HepG2 (cell line): ENCODE results near the gene EARS2. TPM values are rescaled to one million over a fixed set of nuclear protein-coding genes. Genes with fewer than 3 reads are reported as not detected.

Experiments used
- ATAC-seq: fragments of 200-7000 bp; cut with Tn5 transposase; 3 replicates; pipeline ENCODE4 v1.9.1; 2020; ENCODE audit warnings: mild to moderate bottlenecking, moderate library complexity
- BruUV-seq: library from RNA; stranded (reverse); fragments of 400-500 nt; replicated peaks from 2 replicates; lab custom pipeline; 2021; lab: Mats Ljungman, UMichigan
- CTCF ChIA-PET: fragments of 300-600 bp; formaldehyde crosslinking; extraction: SDS; loops from one replicate; lab custom pipeline; 2021; ENCODE audit warnings: low total read pairs, inconsistent platforms, low intra/inter-chr PET ratio; lab: Yijun Ruan, JAX
- POLR2A ChIA-PET: fragments of 350-600 bp; sonication (Branson Sonifier 250); formaldehyde crosslinking; loops from one replicate; lab custom pipeline; 2020; ENCODE audit warnings: antibody characterized with exemption, inconsistent platforms; lab: Yijun Ruan, JAX
- DNase-seq: peaks from one replicate; pipeline ENCODE4 v3.0.0-alpha.2; 2015; ENCODE audit warnings: low spot score
- FAIRE-seq: peaks from 3 replicates; lab custom pipeline; 2011; peaks lifted over from hg19 to GRCh38; lab: Jason Lieb, UNC
- H2AFZ ChIP-seq: one replicate; pipeline ENCODE4 v1.6.1; 2011; ENCODE audit warnings: low read length, inconsistent platforms
- H3K27ac ChIP-seq: fragments of 300-600 bp; 3 replicates; pipeline ENCODE4 v1.8.0; 2011; ENCODE audit warnings: mixed run types, mild to moderate bottlenecking, mixed read lengths, low read length, inconsistent platforms; ENCODE audit not compliant: insufficient read depth; ENCODE audit errors: extremely low read length
- H3K27me3 ChIP-seq, 2 experiments: fragments of 200-600 bp in 1 of 2; 2 replicates in 1 of 2; 3 replicates in 1 of 2; pipeline versions ENCODE4 v1.6.0 to v1.8.0; 2011; ENCODE audit warnings: low read length in 2 of 2, mild to moderate bottlenecking in 2 of 2, moderate library complexity in 2 of 2, inconsistent platforms in 1 of 2; ENCODE audit not compliant: insufficient read depth in 2 of 2, control insufficient read depth in 1 of 2
- H3K36me3 ChIP-seq, 2 experiments: fragments of 200-600 bp in 1 of 2; replicated peaks in 1 of 2; 2 replicates in 1 of 2; 3 replicates in 1 of 2; pipeline versions ENCODE4 v1.5.1 to v1.8.0; 2011; ENCODE audit warnings: low read length in 2 of 2, inconsistent platforms in 1 of 2; ENCODE audit not compliant: insufficient read depth in 2 of 2, control insufficient read depth in 1 of 2
- H3K4me1 ChIP-seq: 2 replicates; pipeline ENCODE4 v1.5.1; 2012; ENCODE audit warnings: low read length, inconsistent platforms; ENCODE audit not compliant: insufficient read depth
- H3K4me2 ChIP-seq: 2 replicates; pipeline ENCODE4 v1.6.0; 2011; ENCODE audit warnings: low read depth, low read length, inconsistent platforms
- H3K4me3 ChIP-seq, 3 experiments: fragments of 200-600 bp in 1 of 3; sonication (generic), shearing (Covaris generic) in 1 of 3; replicated peaks in 1 of 3; 2 replicates each; pipeline ENCODE4 v1.5.1; 2011 to 2016; ENCODE audit warnings: low read length in 3 of 3, inconsistent platforms in 2 of 3, low read depth in 2 of 3, mild to moderate bottlenecking in 2 of 3, control low read depth in 1 of 3, mixed read lengths in 1 of 3; ENCODE audit not compliant: insufficient read depth in 1 of 3
- H3K79me2 ChIP-seq: one replicate; pipeline ENCODE4 v1.6.1; 2011; ENCODE audit warnings: low read length, inconsistent platforms; ENCODE audit not compliant: insufficient read depth
- H3K9ac ChIP-seq: 2 replicates; pipeline ENCODE4 v1.6.0; 2011; ENCODE audit warnings: mild to moderate bottlenecking, low read depth, low read length, inconsistent platforms; ENCODE audit not compliant: insufficient read depth
- H3K9me3 ChIP-seq: 2 replicates; pipeline ENCODE4 v1.5.1; 2012; ENCODE audit warnings: mild to moderate bottlenecking, low read length
- H4K20me1 ChIP-seq: 2 replicates; pipeline ENCODE4 v1.6.0; 2011; ENCODE audit warnings: inconsistent platforms, mild to moderate bottlenecking, low read length, moderate library complexity; ENCODE audit not compliant: insufficient read depth
- GPN1 ChIP-seq: sonication (generic); formaldehyde crosslinking; IDR thresholded peaks from 2 replicates; pipeline ENCODE4 v1.5.1; 2020; ENCODE audit warnings: missing genetic modification reagents, borderline replicate concordance
- HHEX ChIP-seq: IDR thresholded peaks from 2 replicates; pipeline ENCODE4 v1.6.1; 2016; ENCODE audit warnings: control low read depth
- HOXA9 ChIP-seq: sonication (generic); formaldehyde crosslinking; IDR thresholded peaks from 2 replicates; pipeline ENCODE4 v1.8.1; 2022; ENCODE audit warnings: missing genetic modification reagents, mild to moderate bottlenecking, moderate library complexity, borderline replicate concordance
- MXI1 ChIP-seq: IDR thresholded peaks from 3 replicates; pipeline ENCODE4 v1.6.1; 2012; ENCODE audit warnings: low read depth, low read length, inconsistent platforms, borderline replicate concordance
- TGIF2 ChIP-seq: IDR thresholded peaks from 2 replicates; pipeline ENCODE4 v1.6.1; 2016; ENCODE audit warnings: control low read depth, missing compliant biosample characterization
- ZNF432 ChIP-seq: sonication (generic); formaldehyde crosslinking; IDR thresholded peaks from 2 replicates; pipeline ENCODE4 v1.5.0; 2020; ENCODE audit warnings: missing genetic modification reagents, mild to moderate bottlenecking, borderline replicate concordance
- ZNF619 ChIP-seq: sonication (generic); formaldehyde crosslinking; IDR thresholded peaks from 2 replicates; pipeline ENCODE4 v1.4.0; 2020; ENCODE audit warnings: mild to moderate bottlenecking, missing genetic modification reagents
- ZNF788 ChIP-seq: sonication (generic); formaldehyde crosslinking; IDR thresholded peaks from 2 replicates; pipeline ENCODE4 v1.5.0; 2020; ENCODE audit warnings: mild to moderate bottlenecking, missing genetic modification reagents, borderline replicate concordance
- WGBS: methylation state at CpG from one replicate; pipeline ENCODE4 v1.1.6; 2017; ENCODE audit warnings: low lambda C conversion rate; 5-methylcytosine and 5-hydroxymethylcytosine counted together
- in situ Hi-C: cut with HindIII; loops from 2 replicates; pipeline ENCODE4 v1.10.0; 2017; ENCODE audit warnings: low pct_unique_long_range_greater_than_20kb; ENCODE audit not compliant: extremely low pct_ligation_motif_present
- intact Hi-C: fragments of 100-400 bp; cut with micrococcal nuclease; formaldehyde crosslinking; loops from one replicate; pipeline ENCODE4 v1.10.0; 2022; ENCODE audit not compliant: unreplicated experiment
- polyA plus RNA-seq, 8 experiments: library from polyadenylated mRNA; depleted of rRNA in 3 of 8; stranded (reverse) in 7 of 8; unstranded in 1 of 8; fragments of >200 nt; fragmentation: Illumina TruSeq in 4 of 8; extraction: Trizol in 4 of 8; gene quantifications; 2 replicates each; pipeline versions ENCODE4 v1.2.1 to v1.2.3, GENCODE V29; 2011 to 2016; ENCODE audit warnings: low read depth in 4 of 8, missing spikeins in 1 of 8, mixed read lengths in 1 of 8; ENCODE audit not compliant: insufficient read depth in 1 of 8
- total RNA-seq, 5 experiments: library from RNA; depleted of rRNA; stranded (reverse); fragments of >200 nt; fragmentation: Illumina TruSeq; extraction: Trizol; gene quantifications; 2 replicates each; pipeline ENCODE4 v1.2.3, GENCODE V29; 2016; ENCODE audit warnings: low read depth in 1 of 5
- TF ChIP-seq, protein P1 (sequence below): sonication (generic); formaldehyde crosslinking; IDR thresholded peaks from 2 replicates; pipeline ENCODE4 v1.4.0; 2020; ENCODE audit warnings: missing genetic modification reagents
- TF ChIP-seq, protein P2 (sequence below): sonication (generic); formaldehyde crosslinking; IDR thresholded peaks from 2 replicates; pipeline ENCODE4 v1.8.0; 2022; ENCODE audit warnings: missing genetic modification reagents, mild to moderate bottlenecking, borderline replicate concordance
- TF ChIP-seq, protein P3 (sequence below): sonication (generic); formaldehyde crosslinking; IDR thresholded peaks from 2 replicates; pipeline ENCODE4 v1.8.1; 2023; ENCODE audit warnings: mild to moderate bottlenecking, missing genetic modification reagents
- TF ChIP-seq, protein P4 (sequence below): sonication (generic); formaldehyde crosslinking; IDR thresholded peaks from 2 replicates; pipeline ENCODE4 v1.5.0; 2020; ENCODE audit warnings: missing genetic modification reagents
- TF ChIP-seq, protein P5 (sequence below): sonication (generic); formaldehyde crosslinking; IDR thresholded peaks from 2 replicates; pipeline ENCODE4 v1.4.0; 2020; ENCODE audit warnings: missing genetic modification reagents, mild to moderate bottlenecking, borderline replicate concordance

EARS2 gene
- total and polyA plus RNA-seq, 2 of the 13 experiments (the other 11 are each of a cell fraction or from before 2014, with no cell fraction given), result 49.4 to 80.4 TPM

DNA sequence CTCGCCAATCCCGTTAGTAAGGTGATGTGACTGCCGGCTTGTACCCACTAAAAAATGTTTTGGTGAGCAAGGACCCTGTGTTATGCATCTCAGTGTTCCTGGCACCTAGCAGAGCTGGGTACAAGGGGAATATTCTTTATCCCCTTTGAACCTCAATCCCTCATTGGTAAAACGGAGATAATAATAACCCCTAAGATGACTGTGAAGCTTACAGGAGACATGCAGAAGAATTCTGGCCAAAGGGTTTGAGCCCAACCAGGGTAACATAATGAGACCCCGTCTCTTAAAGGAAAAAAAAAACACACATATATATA, 47.8 kb downstream of the EARS2 start (continued):
- TF ChIP-seq, protein P1, sequence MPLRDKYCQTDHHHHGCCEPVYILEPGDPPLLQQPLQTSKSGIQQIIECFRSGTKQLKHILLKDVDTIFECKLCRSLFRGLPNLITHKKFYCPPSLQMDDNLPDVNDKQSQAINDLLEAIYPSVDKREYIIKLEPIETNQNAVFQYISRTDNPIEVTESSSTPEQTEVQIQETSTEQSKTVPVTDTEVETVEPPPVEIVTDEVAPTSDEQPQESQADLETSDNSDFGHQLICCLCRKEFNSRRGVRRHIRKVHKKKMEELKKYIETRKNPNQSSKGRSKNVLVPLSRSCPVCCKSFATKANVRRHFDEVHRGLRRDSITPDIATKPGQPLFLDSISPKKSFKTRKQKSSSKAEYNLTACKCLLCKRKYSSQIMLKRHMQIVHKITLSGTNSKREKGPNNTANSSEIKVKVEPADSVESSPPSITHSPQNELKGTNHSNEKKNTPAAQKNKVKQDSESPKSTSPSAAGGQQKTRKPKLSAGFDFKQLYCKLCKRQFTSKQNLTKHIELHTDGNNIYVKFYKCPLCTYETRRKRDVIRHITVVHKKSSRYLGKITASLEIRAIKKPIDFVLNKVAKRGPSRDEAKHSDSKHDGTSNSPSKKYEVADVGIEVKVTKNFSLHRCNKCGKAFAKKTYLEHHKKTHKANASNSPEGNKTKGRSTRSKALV (CRISPR knock-in tag), result no peak
- no peak for TF ChIP-seq TGIF2 (CRISPR knock-in tag)
- no peak for TF ChIP-seq GPN1 (CRISPR knock-in tag)
- TF ChIP-seq ZNF432 (CRISPR knock-in tag), result no peak
- 0 out of 3 replicates have a peak, but pooled peaks have one; percentile 20 for TF ChIP-seq MXI1

DNA sequence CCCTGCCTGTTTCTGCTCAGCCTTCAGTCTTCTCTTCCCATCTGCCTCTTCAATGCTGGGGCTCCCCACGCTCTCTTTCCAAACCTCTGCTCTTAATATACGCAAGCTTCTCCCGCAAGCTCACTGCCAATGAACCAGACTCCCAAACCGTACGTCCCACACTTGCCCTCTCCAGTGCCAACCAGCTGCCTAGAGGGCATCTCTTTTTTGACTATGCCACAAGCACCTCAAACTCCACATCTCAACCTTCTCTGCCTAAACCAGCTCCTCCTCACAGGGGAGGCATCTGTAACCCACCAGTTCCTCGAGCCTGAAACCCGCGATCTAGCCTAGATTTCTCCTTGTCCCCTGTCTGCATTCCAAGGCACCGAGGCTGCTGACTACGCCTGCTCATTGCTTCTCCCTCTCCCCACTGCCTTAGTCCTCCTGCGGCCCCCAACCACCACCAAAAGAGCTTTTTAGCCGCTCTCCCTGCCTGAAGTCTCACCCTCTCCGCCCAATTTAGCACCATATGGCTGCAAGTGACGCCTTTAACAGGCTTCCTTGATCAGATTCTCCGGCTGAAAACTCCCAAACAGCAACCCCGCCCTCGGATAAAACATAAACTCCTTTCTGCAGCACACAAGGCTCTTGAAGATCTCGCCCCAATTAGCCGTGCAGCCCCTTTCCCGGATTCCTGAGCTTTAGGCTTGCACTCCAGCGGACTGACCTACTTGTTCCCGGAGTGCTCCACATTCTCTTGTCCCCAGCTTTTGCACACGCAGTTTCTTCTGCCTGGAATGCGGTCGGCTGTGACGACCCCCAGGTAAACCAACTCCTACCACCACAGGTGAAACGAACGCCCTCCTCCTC, 48.3 kb downstream of the EARS2 start:
- ATAC-seq, result peak; percentile 2
- CTCF ChIA-PET, result no interaction called here
- H4K20me1 ChIP-seq, result peaks cover 52% of the 10 kb centered on the region
- TF ChIP-seq, protein P2, sequence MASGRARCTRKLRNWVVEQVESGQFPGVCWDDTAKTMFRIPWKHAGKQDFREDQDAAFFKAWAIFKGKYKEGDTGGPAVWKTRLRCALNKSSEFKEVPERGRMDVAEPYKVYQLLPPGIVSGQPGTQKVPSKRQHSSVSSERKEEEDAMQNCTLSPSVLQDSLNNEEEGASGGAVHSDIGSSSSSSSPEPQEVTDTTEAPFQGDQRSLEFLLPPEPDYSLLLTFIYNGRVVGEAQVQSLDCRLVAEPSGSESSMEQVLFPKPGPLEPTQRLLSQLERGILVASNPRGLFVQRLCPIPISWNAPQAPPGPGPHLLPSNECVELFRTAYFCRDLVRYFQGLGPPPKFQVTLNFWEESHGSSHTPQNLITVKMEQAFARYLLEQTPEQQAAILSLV (CRISPR knock-in tag), result no peak
- TF ChIP-seq, protein P3, sequence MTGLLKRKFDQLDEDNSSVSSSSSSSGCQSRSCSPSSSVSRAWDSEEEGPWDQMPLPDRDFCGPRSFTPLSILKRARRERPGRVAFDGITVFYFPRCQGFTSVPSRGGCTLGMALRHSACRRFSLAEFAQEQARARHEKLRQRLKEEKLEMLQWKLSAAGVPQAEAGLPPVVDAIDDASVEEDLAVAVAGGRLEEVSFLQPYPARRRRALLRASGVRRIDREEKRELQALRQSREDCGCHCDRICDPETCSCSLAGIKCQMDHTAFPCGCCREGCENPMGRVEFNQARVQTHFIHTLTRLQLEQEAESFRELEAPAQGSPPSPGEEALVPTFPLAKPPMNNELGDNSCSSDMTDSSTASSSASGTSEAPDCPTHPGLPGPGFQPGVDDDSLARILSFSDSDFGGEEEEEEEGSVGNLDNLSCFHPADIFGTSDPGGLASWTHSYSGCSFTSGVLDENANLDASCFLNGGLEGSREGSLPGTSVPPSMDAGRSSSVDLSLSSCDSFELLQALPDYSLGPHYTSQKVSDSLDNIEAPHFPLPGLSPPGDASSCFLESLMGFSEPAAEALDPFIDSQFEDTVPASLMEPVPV (CRISPR knock-in tag), result no peak
- no peak for TF ChIP-seq ZNF619
- TF ChIP-seq, protein P4, sequence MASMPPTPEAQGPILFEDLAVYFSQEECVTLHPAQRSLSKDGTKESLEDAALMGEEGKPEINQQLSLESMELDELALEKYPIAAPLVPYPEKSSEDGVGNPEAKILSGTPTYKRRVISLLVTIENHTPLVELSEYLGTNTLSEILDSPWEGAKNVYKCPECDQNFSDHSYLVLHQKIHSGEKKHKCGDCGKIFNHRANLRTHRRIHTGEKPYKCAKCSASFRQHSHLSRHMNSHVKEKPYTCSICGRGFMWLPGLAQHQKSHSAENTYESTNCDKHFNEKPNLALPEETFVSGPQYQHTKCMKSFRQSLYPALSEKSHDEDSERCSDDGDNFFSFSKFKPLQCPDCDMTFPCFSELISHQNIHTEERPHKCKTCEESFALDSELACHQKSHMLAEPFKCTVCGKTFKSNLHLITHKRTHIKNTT (CRISPR knock-in tag), result no peak
- no peak for TF ChIP-seq HHEX
- peak; percentile 61; the same call in 1 of the 2 replicates for TF ChIP-seq HOXA9 (CRISPR knock-in tag)
- TF ChIP-seq ZNF788 (CRISPR knock-in tag), result no peak; the same call in 1 of the 2 replicates
- TF ChIP-seq, protein P5, sequence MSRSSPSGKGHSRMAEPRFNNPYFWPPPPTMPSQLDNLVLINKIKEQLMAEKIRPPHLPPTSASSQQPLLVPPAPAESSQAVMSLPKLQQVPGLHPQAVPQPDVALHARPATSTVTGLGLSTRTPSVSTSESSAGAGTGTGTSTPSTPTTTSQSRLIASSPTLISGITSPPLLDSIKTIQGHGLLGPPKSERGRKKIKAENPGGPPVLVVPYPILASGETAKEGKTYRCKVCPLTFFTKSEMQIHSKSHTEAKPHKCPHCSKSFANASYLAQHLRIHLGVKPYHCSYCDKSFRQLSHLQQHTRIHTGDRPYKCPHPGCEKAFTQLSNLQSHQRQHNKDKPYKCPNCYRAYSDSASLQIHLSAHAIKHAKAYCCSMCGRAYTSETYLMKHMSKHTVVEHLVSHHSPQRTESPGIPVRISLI (CRISPR knock-in tag), result no peak

More for the DNA sequence above, 48.3 kb downstream of the EARS2 start:
- no peak for DNase-seq
- POLR2A ChIA-PET, result interaction anchor here (0.8 to 2.8 kb wide), 7 partner anchors 10 to 135 kb away, joined by 3 to 24 read pairs (median 5); partner anchors contain the start of genes EARS2 and UBFD1
- peaks cover 0 to 18% of the 10 kb centered on the region in 2 experiments; a peak in 1 of 5 replicates for H3K36me3 ChIP-seq
- no peaks in the 10 kb centered on the region; a peak in 1 of 5 replicates for H3K27me3 ChIP-seq
- H3K4me2 ChIP-seq, result peak overlapping the region; percentile 98
- H3K79me2 ChIP-seq, result peaks cover 63% of the 10 kb centered on the region
- no peak overlapping the region for H2AFZ ChIP-seq
- H3K9me3 ChIP-seq, result no peaks in the 10 kb centered on the region
- peaks cover 82% of the 10 kb centered on the region for H3K4me1 ChIP-seq
- in situ Hi-C loops (no loop called here), intact Hi-C loops (loop anchor here (2.0 kb wide), 1 partner anchor 32 kb away; no protein-coding TSS in a partner anchor)
- peak; percentile 15 for FAIRE-seq
- peak overlapping the region; percentile 96 for H3K9ac ChIP-seq
- BruUV-seq, result no TSS peak
- 29% methylated on average over 28 of the region's 28 CpGs for WGBS
- H3K4me3 ChIP-seq, result peak overlapping the region; percentile 75 to 92 (median 91)
- H3K27ac ChIP-seq, result peak overlapping the region; percentile 74
